ENCODE results near the gene TTI1.

Gene TTI1

DNA sequence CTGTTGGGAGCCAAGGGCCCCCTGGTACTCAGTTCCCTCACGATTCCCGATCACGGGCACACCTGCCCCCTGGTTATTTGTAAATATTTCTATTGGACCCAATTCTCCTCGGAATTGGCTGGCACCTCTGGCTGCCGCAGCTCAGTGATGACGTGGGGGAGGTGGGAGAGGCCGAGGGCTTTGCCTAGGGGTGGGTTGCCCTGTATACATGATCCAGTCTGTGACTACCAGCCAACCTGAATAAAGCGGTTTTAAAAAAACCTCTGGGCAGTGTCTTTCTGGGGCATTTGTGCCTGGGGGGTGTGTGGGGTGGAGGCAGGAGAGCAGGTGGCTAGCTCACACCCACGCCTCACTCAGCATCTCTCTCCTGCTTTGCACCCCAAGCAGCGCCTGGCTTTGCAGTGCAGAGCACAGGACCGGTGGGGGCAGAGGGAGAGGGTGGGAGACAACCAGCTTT is 88.1 kb downstream of the TTI1 start:
- no peaks in the 10 kb centered on the region for H3K79me2 ChIP-seq (ENCODE audit: insufficient read depth, low read length)
- no peaks in the 10 kb centered on the region for H4K20me1 ChIP-seq (ENCODE audit: insufficient read depth, low read length)
- TF ChIP-seq, protein P1, sequence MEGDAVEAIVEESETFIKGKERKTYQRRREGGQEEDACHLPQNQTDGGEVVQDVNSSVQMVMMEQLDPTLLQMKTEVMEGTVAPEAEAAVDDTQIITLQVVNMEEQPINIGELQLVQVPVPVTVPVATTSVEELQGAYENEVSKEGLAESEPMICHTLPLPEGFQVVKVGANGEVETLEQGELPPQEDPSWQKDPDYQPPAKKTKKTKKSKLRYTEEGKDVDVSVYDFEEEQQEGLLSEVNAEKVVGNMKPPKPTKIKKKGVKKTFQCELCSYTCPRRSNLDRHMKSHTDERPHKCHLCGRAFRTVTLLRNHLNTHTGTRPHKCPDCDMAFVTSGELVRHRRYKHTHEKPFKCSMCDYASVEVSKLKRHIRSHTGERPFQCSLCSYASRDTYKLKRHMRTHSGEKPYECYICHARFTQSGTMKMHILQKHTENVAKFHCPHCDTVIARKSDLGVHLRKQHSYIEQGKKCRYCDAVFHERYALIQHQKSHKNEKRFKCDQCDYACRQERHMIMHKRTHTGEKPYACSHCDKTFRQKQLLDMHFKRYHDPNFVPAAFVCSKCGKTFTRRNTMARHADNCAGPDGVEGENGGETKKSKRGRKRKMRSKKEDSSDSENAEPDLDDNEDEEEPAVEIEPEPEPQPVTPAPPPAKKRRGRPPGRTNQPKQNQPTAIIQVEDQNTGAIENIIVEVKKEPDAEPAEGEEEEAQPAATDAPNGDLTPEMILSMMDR (IDR thresholded peaks at IDR 0.05; ENCODE audit: low read length), result no peak
- no peak for TF ChIP-seq EZH2 (IDR thresholded peaks at IDR 0.05; ENCODE audit: borderline replicate concordance, low read length)
- H3K4me3 ChIP-seq (ENCODE audit: low read depth, low read length, poor library complexity, severe bottlenecking), result no peak overlapping the region
- H3K4me2 ChIP-seq (ENCODE audit: low read length), result no peak overlapping the region
- no peak overlapping the region for H3K9ac ChIP-seq (ENCODE audit: low read length)
- no peaks in the 10 kb centered on the region for H3F3A ChIP-seq (ENCODE audit: insufficient read depth, low read length)
- peaks cover 7% of the 10 kb centered on the region for H3K4me1 ChIP-seq (ENCODE audit: insufficient read depth, low read length, severe bottlenecking)
- H3K27ac ChIP-seq (ENCODE audit: low read depth, low read length, poor library complexity, severe bottlenecking), result no peak overlapping the region
- no peak overlapping the region for H2AFZ ChIP-seq (ENCODE audit: low read length)
- peaks cover 5% of the 10 kb centered on the region; the same call in 1 of the 2 replicates for H3K9me3 ChIP-seq (ENCODE audit: low read length)
- no peaks in the 10 kb centered on the region; the same call in 1 of the 2 replicates for H3K36me3 ChIP-seq (ENCODE audit: insufficient read depth, low read length)
- H3K9me2 ChIP-seq (ENCODE audit: low read depth, low read length), result no peaks in the 10 kb centered on the region
- H3K27me3 ChIP-seq (ENCODE audit: insufficient read depth, low read length), result peaks cover 4% of the 10 kb centered on the region; the same call in 1 of the 2 replicates

DNA sequence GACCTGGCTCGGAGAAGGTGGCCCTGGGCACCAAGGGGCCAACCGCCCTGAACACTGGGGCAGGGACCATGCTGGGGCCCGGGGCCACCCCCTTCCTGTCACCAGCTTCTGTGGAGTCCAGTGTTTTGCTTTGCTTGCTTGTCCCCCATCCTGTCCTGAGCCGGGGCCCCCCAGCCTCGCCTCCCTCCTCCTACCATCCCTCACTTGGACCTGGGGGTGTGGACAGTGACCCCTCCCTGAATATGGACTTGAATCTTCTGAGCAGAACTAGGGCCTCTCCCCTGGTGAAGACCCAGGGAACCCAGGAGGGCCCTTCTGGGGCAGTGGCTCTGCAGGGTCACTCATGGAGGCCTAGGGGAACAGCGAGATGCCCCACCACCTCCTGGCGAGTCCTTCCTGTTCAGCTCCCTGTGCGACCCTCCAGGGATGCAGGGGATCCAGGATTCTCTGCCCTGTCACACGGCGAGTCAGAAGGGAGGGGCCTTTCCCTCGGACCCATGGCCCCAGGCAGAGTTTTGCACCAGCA is 88.7 kb downstream of the TTI1 start:
- Histone ChIP-seq H3K27me3 (ENCODE audit: insufficient read depth, low read length) (peaks cover 4% of the 10 kb centered on the region; the same call in 1 of the 2 replicates), H3F3A (ENCODE audit: insufficient read depth, low read length) (no peaks in the 10 kb centered on the region), H3K79me2 (ENCODE audit: insufficient read depth, low read length) (no peaks in the 10 kb centered on the region), H3K4me1 (ENCODE audit: insufficient read depth, low read length, severe bottlenecking) (peaks cover 7% of the 10 kb centered on the region), H3K9me3 (ENCODE audit: low read length) (peaks cover 5% of the 10 kb centered on the region; the same call in 1 of the 2 replicates), H3K36me3 (ENCODE audit: insufficient read depth, low read length) (no peaks in the 10 kb centered on the region; the same call in 1 of the 2 replicates), H4K20me1 (ENCODE audit: insufficient read depth, low read length) (no peaks in the 10 kb centered on the region), H3K9me2 (ENCODE audit: low read depth, low read length) (no peaks in the 10 kb centered on the region), H3K9ac (ENCODE audit: low read length) (no peak overlapping the region), H3K4me2 (ENCODE audit: low read length) (no peak overlapping the region), H2AFZ (ENCODE audit: low read length) (no peak overlapping the region), H3K4me3 (ENCODE audit: low read depth, low read length, poor library complexity, severe bottlenecking) (no peak overlapping the region), H3K27ac (ENCODE audit: low read depth, low read length, poor library complexity, severe bottlenecking) (no peak overlapping the region)
- TF ChIP-seq, protein P1 (IDR thresholded peaks at IDR 0.05; ENCODE audit: low read length), result no peak
- TF ChIP-seq EZH2 (IDR thresholded peaks at IDR 0.05; ENCODE audit: borderline replicate concordance, low read length), result no peak

DNA sequence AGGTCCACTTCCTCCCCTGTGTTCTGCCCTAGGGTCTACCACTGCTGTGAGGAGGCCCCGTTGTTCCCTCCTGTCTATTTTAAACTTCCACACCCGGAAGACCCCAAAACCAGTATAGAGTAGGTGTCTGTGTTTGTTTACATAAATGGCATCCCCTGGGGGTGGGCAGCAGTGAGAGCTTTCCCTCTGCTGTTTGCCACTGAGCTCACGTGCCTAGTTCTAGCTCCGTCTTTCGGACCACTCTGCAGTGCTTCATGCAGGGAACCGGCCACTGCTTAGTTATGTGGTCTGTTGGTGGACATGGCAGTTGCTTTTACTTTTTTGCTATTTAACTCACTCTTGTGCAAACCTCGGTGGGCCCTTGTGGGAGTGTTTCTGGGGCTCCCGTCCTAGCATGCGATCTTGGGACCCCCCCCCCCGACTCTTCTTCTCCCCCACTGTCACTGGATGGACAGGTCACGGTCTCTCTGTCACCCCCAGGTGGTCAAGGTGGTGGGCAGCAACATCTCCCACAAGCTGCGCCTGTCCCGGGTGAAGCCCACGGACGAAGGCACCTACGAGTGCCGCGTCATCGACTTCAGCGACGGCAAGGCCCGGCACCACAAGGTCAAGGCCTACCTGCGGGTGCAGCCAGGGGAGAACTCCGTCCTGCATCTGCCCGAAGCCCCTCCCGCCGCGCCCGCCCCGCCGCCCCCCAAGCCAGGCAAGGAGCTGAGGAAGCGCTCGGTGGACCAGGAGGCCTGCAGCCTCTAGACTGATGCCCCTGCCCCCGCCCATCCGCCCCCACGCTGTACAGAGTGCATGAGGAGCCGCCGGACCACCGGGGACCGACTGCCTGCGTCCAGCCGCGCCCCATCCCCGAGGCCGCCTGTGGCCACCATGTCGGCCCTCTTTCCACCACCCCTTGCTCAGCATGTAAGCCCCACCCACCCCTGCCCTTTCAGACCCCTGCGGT is 89.5 kb downstream of the TTI1 start:
- Histone ChIP-seq H3K27ac (ENCODE audit: low read depth, low read length, poor library complexity, severe bottlenecking) (no peak overlapping the region), H3F3A (ENCODE audit: insufficient read depth, low read length) (no peaks in the 10 kb centered on the region), H3K4me2 (ENCODE audit: low read length) (no peak overlapping the region), H3K79me2 (ENCODE audit: insufficient read depth, low read length) (no peaks in the 10 kb centered on the region), H3K36me3 (ENCODE audit: insufficient read depth, low read length) (no peaks in the 10 kb centered on the region; the same call in 1 of the 2 replicates), H3K27me3 (ENCODE audit: insufficient read depth, low read length) (peaks cover 4% of the 10 kb centered on the region; the same call in 1 of the 2 replicates), H3K4me3 (ENCODE audit: low read depth, low read length, poor library complexity, severe bottlenecking) (no peak overlapping the region), H3K9me2 (ENCODE audit: low read depth, low read length) (no peaks in the 10 kb centered on the region), H4K20me1 (ENCODE audit: insufficient read depth, low read length) (no peaks in the 10 kb centered on the region), H3K9ac (ENCODE audit: low read length) (no peak overlapping the region), H2AFZ (ENCODE audit: low read length) (no peak overlapping the region), H3K4me1 (ENCODE audit: insufficient read depth, low read length, severe bottlenecking) (peaks cover 7% of the 10 kb centered on the region), H3K9me3 (ENCODE audit: low read length) (peaks cover 5% of the 10 kb centered on the region; the same call in 1 of the 2 replicates)
- TF ChIP-seq, protein P1 (IDR thresholded peaks at IDR 0.05; ENCODE audit: low read length), result no peak
- no peak for TF ChIP-seq EZH2 (IDR thresholded peaks at IDR 0.05; ENCODE audit: borderline replicate concordance, low read length)
